ENCODE data around the gene LKAAEAR1. TPM values are rescaled to one million over a fixed set of nuclear protein-coding genes. Genes with fewer than 3 reads are reported as not detected.
"Not testable (repeated sequence)": the region's sequence is repeated elsewhere in the genome, so short reads cannot be mapped to it uniquely, and the experiment has no call there.

Gene LKAAEAR1, protein sequence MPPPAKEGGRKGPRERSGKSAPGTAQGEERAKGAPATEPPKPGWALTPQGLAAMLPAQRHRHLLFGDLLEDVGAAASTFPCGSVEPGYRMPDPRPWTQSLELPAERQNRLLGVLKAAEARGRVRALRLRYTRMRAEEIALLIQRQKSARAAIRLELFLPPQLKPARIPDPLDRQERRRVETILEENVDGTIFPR
- 1 to 10 TPM in 1 of 5 donors, under 1 TPM in 2, not detected in 2; 0.30 to 1.3 (median 0.54) TPM for polyA plus RNA-seq (ENCODE audit: insufficient read depth in 1 of 5, insufficient read length in 5 of 5, low replicate concordance in 1 of 5)
- long read RNA-seq, donor 1, result 0 reads
- long read RNA-seq, donor 2, result 0 reads
- long read RNA-seq, donor 3, partial matches to known transcripts, result 0 of 3 reads
- long read RNA-seq, donor 3, other reads (novel, unspliced or antisense), result 0 of 3 reads
- long read RNA-seq, donor 4, partial matches to known transcripts, result 0 of 1 reads
- long read RNA-seq, donor 4, other reads (novel, unspliced or antisense), result 0 of 1 reads
- long read RNA-seq, donor 5, result 0 reads
- long read RNA-seq, donor 6, partial matches to known transcripts, result 0 of 2 reads
- long read RNA-seq, donor 6, other reads (novel, unspliced or antisense), result 0 of 2 reads
- long read RNA-seq, donor 7, partial matches to known transcripts, result 9 of 11 reads
- long read RNA-seq, donor 7, other reads (novel, unspliced or antisense), result 0 of 11 reads
- long read RNA-seq, donor 8, partial matches to known transcripts, result 0 of 1 reads
- long read RNA-seq, donor 8, other reads (novel, unspliced or antisense), result 0 of 1 reads

DNA sequence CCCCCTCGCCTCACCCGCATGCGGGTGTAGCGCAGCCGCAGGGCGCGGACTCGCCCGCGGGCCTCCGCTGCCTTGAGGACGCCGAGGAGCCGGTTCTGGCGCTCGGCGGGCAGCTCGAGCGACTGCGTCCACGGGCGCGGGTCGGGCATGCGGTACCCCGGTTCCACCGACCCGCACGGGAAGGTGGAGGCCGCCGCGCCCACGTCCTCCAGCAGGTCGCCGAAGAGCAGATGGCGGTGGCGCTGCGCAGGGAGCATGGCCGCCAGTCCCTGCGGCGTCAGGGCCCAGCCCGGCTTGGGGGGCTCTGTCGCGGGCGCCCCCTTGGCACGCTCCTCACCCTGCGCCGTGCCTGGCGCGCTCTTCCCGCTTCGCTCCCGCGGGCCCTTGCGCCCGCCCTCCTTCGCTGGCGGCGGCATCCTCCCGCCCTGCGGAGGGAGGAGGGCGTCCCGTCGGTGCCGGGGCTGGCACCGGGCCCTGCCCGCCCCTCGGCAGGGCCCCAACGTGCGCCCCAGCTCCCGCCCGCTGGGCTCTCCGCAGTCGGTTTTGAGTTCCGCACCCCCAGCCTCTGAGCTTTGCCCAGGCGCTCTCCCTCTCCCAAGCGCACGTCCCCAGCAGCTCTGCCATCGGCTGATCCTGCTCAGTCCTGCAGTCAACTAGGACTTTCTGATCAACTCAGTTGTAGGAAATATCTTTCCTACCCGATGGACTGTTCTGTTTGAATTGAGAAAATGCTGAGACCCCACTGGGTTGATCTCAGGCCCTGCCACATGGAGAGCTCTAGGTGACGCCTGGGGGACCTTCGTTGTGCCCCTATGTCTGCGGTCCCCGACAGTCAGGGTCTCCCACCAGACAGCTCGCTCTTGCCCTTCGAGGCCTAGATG lies at the start of gene LKAAEAR1:
Gene LKAAEAR1, minus strand, starts transcription at position 595 of the 881 bp plus-strand sequence. Its CDS starts 179 bp downstream, at position 416.
- DNase-seq, result no peak

DNA sequence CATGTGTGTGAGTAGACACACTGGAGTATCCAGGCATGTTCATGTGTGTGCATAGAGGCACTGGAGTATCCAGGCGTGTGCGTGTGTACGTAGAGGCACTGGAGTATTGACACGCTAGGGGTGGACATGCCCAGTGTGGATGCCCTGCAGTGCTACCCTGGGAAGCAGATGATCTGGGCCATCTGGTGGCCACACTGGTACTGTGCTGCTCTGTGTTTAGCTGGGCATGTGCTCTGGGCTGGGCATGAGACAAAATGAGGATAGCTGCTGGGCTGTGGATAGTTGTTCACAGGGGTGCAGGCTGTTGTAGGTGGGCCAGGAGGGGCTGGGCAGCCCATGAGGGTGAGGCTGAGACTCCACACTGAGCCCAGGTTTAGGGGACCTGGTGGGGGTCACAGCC lies 47.2 kb upstream of the LKAAEAR1 start:
- no peak for DNase-seq

DNA sequence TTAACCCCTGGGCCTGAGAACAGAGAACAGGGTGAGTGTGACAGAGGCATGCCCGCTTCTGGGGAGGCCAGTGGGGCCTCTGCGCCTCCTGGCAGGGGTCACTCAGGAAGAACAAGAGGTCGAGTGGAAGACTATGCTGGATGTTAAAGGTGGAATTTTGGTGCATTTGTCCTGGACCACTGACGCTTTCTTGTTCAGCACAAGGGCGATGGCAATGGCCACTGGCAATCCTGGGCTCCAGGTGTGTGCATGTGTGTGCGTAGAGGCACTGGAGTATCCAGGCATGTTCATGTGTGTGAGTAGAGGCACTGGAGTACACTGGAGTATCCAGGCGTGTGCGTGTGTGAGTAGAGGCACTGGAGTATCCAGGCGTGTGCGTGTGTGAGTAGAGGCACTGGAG lies 46.7 kb upstream of the LKAAEAR1 start:
- no peak for DNase-seq

DNA sequence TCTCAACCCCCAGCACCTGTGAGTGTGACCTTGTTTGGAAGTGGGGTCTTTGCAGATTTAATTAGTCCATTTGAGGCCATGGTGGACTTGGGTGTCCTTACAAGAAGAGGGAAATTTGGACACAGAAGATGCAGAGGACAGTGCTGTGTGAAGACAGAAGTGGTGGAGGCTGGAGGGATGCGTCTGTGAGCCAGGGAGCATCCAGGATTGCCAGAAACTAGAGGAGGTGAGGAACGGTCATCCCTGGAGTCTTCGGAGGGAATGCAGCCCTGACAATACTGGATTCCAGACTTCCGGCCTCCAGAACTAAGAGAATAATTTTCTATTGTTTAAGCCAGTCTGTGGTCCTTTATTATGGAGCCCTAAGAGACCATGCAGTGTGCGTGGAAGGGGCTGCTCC lies 46.1 kb upstream of the LKAAEAR1 start:
- DNase-seq, result no peak

DNA sequence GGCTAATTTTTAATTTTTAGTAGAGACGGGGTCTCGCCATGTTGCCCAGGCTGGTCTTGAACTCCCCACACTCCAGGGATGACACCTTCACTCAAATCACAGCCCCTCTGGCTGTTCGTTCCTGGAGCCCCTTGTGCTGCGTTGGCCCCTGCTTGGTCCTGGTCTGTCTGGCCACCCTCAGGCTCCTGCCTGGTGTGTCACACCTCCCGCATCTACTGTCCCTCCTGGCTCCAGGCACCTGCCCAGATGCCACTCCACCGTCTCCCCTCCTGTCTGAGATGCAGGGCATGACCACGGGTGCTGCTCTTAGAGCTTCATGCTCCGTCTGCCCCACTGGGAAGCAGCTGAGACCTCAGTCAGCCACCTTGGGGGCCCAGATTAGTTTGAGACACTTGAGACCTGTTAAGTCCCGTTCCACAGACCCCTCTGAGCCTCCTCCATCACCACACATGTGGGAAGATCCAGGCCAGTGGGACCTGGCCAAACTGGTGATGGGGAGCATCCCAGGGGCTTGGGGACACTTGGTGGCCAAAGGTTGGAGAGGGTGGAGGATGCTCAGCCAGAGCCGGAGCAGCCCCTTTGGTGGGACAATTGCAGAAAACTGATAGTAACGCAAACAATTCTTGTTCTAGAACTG lies 45.1 kb upstream of the LKAAEAR1 start:
- DNase-seq, result no peak

DNA sequence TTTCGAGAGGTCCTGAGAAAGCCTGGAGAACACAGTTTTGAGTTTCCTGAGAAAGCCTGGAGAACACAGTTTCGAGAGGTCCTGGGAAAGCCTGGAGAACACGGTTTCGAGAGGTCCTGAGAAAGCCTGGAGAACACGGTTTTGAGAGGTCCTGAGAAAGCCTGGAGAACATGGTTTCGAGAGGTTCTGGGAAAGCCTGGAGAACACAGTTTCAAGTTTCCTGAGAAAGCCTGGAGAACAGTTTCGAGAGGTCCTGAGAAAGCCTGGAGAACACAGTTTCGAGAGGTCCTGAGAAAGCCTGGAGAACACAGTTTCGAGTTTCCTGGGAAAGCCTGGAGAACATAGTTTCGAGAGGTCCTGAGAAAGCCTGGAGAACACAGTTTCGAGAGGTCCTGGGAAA lies 39.3 kb upstream of the LKAAEAR1 start:
- not testable (repeated sequence) for DNase-seq

DNA sequence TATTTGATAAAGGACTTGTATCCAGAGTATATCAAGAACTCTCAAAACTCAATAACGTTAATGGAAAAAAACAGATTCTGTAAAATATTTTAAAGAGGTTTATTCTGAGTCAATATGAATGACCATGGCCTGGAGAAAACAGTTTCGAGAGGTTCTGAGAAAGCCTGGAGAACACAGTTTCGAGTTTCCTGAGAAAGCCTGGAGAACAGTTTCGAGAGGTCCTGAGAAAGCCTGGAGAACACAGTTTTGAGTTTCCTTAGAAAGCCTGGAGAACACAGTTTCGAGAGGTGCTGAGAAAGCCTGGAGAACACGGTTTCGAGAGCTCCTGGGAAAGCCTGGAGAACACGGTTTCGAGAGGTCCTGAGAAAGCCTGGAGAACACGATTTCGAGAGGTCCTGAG lies 38.7 kb upstream of the LKAAEAR1 start:
- DNase-seq, result not testable (repeated sequence)

DNA sequence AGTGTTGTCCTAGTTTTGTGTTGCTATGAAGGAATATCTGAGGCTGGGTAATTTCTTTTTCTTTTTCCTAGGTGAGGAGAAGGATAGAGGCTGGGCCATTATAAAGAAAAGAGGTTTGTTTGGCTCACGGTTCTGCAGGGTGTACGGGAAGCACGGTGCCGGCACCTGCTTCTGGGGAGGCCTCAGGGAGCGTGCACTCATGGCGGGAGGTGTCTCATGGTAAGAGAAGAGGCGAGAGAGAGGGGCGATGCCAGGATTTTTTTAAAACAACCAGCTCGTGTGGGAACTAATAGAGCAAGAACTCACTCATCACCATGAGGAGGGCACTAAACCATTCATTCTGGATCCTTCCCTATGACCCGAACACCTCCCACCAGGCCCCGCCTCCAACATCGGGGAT lies 37.4 kb upstream of the LKAAEAR1 start:
- no peak for DNase-seq

DNA sequence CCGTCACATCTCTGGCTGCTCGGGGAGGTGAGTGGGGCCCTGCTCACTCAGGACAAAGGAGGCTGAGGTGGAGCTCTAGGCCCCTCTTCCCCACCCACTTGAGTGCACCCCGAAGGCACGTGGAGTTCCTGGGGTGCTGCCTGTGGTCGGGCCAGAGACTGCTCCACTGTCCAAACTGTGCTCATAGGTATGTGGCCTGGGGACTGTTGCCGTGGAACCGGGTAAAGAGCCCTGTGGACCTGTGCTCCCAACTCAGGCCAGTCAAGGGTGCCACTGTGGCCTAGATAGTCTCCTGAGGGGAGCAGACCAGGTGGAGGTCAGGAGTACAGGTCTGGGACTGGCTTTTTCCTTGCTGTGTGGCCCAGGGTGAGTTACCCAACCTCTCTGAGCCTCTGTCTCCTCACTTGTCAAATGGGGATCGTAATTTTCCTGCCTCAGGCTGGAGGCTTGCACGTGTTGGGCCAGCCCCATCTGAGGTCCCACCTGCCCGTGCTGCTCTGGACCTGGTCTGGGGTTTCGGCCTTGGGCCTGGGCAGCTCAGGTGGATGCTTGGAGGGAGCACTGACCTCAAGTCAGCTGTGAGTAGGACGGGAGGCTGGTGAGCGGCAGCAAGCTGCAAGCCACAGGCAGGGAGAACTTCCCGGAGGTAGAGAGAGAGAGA lies 35.6 kb upstream of the LKAAEAR1 start:
- DNase-seq, result no peak

DNA sequence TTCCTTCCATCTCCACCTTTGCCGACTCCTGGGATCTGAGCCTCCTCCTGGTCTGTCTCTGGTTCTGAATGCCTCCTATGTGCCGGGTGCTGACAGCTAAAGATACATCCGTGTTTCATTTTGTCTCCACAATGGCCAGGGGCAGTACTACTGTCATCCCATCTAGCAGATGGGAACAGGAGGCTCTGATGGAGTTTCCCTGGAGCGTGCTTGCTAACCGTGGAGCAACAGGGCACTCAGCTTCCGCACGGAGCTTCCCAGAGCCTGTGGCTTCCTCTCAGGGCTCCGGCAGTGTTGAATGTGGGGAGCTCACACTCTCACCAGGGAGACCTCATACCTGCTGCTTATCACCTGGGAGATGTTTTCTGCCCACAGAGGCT lies 35.1 kb upstream of the LKAAEAR1 start:
- no peak for DNase-seq

DNA sequence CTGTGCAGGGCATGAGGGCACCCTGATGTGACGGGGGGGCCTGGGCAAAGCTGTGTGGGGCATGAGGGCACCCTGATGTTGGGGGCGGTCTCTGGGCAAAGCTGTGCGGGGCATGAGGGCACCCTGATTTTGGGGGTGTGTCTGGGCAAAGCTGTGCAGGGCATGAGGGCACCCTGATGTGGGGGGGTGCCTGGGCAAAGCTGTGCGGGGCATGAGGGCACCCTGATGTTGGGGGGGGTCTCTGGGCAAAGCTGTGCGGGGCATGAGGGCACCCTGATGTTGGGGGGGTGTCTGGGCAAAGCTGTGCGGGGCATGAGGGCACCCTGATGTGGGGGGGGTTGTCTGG lies 33.2 kb upstream of the LKAAEAR1 start:
- not testable (repeated sequence) for DNase-seq

DNA sequence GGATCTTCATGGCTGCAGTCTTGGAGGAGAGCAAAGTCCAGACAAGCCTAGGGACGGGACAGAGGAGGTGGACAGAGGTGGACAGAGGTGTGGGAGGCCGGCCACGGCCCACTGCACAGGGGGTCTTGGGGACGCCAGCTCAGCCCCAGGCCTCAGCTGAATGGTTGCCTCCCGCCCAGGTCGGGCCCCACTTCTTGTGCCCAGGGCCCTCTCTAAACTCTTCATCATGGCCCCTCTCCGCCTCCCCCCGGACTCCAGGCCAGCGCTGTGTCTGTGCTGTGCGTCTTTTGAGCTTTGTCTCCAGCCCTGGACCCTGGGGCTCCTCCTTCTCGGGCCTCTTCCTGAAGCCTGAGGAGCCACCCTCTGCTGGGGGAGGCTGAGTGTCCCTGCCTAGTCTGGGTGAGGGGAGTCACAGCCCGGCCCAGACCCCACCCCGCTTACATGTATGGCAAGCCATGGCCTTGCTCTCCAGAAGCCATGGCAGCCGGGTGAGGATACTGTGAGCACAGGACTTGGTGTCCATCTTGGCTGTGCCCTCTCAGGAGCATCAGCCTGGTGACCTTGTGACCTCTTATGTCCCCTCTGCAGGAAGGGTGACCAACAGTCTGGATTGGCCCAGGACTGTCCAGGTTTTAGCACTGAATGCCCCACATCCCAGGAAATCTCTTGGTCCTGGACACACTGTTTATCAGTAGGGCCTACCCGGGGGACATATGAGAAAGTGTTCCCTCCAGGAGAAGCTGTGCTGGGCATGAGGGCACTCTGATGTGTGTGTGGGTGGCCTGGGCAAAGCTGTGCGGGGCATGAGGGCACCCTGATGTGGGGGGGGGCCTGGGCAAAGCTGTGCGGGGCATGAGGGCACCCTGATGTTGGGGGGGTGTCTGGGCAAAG lies 32.6 kb upstream of the LKAAEAR1 start:
- DNase-seq, result no peak

DNA sequence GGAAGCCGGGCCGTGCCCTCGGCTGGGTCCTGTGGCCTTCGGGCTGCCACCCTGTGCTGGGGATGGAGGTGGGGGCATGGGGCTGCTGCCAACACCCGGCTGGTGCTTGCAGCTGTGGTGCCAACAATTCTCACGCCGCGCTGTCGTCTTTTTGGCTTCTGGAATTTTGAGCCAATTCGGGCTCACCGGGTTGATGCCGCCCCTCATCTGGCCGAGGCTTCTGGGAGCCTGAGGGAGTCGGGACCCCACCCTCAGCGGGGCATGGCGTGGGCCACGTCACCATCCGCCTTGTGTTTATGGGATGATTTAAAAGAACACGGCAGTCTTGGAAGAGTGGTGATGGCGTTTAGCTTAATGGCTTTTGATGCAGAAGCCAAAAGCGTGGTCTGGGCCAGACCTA lies 31.8 kb upstream of the LKAAEAR1 start:
- no peak for DNase-seq

DNA sequence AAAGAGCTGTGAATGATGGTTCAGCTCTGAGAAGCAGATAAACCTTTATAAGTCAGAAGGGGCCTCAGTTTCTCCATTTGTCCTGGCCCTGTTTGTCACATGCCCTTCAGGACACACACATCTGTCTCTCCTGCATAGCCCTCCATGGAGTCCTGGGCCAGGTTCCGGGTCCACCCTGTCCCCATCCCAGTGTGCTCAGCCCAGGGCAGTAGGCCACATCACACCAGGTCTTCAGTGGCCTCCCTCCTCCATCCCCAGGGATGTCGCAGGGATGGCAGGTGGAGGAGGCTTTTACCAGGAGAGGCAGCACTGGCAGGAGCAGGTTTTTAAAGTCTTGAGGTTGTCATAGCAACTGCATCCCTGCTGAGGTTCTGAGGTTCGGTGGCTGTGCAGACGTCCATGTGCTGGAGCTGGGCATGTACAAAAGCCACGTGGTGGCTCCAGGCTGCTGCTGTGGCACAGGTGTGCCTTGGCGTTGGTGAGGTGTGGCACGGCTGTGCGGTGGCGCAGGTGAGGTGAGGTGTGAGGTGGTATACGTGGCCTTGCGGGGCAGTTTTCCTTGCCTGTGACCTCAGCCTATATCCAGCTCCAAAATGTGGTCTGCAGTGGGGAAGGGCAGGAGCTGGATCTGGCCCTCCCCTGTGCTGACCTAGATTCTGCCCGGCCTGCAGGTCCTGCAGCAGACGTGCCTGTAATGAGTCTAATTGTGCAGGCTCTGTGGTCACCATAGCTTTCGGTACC lies 31.1 kb upstream of the LKAAEAR1 start:
- DNase-seq, result no peak

DNA sequence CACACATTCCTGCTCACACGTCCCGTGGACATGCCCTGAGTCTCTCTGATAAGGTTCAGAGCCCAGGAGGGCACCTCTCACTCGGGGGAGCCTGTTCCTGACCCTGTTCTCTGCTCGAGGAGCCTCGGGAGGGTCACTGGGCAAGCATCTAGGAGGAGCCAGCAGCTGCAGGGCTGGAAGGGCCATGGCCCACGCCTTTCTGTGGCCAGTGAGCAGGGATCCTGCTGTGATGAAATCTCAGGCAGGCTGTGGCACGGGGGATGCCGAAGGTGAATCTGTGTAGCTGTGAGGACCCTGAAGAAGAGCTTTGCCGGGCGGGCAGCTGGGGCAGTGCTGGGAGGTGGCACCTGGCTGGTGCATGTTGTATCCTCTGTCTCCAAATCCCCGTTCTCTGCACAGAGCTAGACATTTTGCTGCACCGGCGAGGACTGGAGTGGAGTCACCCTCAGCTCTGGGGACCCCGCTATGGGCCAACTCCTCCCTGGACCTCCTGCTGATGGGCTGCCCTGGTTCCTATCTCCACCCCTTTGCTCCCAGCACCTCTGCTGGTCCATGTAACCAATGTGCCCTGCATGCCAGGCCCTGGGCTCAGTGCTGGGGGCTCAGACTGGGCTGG lies 30.3 kb upstream of the LKAAEAR1 start:
- DNase-seq, result no peak

DNA sequence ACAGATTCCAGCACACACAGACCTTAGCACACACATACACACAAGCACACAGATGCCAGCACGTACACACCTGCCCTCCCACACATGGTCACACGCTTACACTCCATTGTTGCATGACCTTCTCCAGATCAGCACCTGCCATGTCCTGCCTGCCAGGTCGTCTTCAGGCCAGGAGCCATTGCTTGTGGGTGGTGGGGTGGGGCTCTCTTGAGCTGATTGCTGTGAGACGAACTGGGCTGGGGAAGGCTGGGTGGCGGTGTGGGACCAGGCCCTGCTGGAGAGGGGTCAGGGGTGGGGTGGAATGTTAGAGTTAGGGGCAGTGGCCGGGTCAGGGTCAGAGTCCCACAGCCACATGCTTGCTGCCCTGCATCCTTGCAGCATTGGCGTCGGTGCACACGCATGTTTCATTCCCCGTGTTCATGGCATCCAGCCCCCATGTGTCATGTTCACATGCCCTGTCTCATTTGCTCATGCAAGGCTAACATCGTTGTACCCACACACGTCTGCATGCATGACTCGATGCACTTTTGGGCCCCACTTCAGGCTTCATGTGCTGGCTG lies 29.7 kb upstream of the LKAAEAR1 start:
- DNase-seq, result no peak

DNA sequence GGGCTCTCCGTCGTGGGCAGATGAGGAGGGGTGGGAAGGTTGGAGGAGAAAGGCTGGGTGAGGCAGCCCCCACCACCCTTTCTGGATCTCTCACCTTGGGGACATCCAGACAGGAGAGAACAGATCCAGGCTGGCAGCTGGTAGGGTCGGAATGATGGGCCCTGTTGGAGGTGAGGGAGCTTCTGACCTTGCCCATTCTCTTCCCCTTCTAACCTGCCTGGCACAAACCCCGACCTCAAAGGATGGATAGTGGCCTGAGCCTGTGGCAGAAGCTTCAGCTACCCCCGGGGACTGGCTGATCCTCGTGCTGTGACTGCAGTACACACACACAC lies 29.2 kb upstream of the LKAAEAR1 start:
- DNase-seq, result no peak

DNA sequence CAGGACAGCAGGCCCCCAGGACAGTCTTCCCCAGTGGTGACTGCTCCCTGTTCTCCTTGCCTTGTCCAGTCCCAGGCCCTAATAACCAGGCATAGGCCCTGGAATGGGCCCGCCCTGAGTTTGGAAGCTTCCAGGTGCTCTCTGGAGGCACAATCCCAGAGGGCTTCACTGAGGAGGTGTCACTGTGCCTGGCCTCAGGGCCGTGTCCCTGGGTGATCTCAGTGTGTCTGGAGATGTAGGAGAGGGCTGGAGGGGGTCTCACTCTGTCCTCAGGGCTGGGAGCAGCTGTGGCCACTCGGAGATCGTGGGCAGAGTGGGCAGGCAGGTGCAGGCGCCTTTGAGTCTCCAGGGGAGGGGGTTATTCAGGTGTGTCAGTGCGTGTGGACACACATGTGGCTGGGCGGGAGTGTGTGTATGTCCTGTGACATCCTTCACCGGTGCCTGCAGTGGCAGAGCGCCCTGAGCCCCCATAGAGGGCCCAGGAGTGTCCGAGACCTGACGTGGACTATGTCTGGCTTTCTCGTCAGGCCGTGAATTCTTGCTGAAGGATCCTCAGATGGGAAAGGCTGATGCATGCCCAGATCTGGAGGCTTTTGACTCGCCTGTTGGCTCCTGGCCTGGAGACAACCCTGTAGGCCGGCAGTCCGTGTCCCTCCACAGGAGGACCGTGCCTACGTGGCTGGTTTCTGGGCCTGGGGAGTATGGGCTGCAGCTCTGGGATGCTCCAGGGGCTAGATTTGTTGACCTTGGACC lies 28.7 kb upstream of the LKAAEAR1 start:
- DNase-seq, result no peak

Data from right lung (tissue), 10 donors.